ENCODE measurements around the gene SNAP29. TPM values are rescaled to one million over a fixed set of nuclear protein-coding genes. Genes with fewer than 3 reads are reported as not detected.

SNAP29 gene
- total and polyA plus RNA-seq, 9 of the 15 experiments (the other 6 are each of a cell fraction or from before 2014, with no cell fraction given) = 19.5 to 250 (median 75.9) TPM

DNA sequence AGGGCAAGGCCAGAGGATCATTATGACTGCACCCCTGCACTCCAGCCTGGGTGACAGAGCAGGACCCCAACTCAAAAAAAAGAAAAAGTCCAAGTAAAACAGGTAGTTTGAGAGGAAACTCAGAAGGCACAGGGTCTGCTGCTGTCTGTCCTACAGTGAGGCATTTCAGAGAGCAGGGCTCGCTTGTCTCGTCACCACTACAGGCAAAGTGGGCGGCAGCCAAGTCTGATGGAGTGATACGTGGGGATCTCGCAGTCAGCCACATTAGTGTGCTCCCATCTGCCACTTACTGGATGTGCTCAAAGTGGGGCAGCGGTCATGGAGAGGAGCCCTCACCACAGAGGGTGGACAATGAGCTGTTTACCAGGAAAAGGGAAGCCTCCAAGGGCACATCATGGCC, 42.2 kb upstream of the SNAP29 start:
- DNase-seq (ENCODE audit: extremely low read depth in 1 of 4, low spot score in 3 of 4) (peak in 1 of 4 experiments; percentile 38), FAIRE-seq (no peak), ATAC-seq (no peak)
- no peak overlapping the region for H3K4me2 ChIP-seq (ENCODE audit: insufficient read depth, low read length)
- H4K20me1 ChIP-seq (replicated peaks; ENCODE audit: control insufficient read depth, insufficient read depth, low read length) = peaks cover 5% of the 10 kb centered on the region; the same call in 1 of the 2 replicates
- in situ Hi-C loops (cut with MboI) = no loop called here
- no peaks in the 10 kb centered on the region for H3K9me1 ChIP-seq (ENCODE audit: control insufficient read depth, insufficient read depth, low read length)
- H2AFZ ChIP-seq (ENCODE audit: low read depth, low read length) = no peak overlapping the region
- H3K4me1 ChIP-seq (replicated peaks in 1 of 2; ENCODE audit: control insufficient read depth in 2 of 2, insufficient read depth in 2 of 2, low read length in 2 of 2) = no peaks in the 10 kb centered on the region
- peaks cover 76% of the 10 kb centered on the region for H3K36me3 ChIP-seq (ENCODE audit: control insufficient read depth, insufficient read depth, low read length)
- no peaks in the 10 kb centered on the region for H3K79me2 ChIP-seq (ENCODE audit: control insufficient read depth, insufficient read depth, low read length)
- no peaks in the 10 kb centered on the region for H3K27me3 ChIP-seq (ENCODE audit: control insufficient read depth in 2 of 2, insufficient read depth in 2 of 2, low read length in 2 of 2)
- intact Hi-C loops (cut with micrococcal nuclease) = no loop called here
- H3K27ac ChIP-seq (ENCODE audit: extremely low read depth, low read depth, low read length) = no peak overlapping the region
- WGBS (ENCODE audit: insufficient coverage, low coverage, missing lambda C conversion rate) = 92% methylated on average over 6 of the region's 6 CpGs
- POLR2A ChIA-PET = interaction anchor here (0.7 to 13.8 kb wide), 9 partner anchors 8 to 224 kb away, joined by 3 to 172 read pairs (median 3); no protein-coding TSS in a partner anchor
- H3K9me3 ChIP-seq (replicated peaks; ENCODE audit: control insufficient read depth, insufficient read depth, low read depth, low read length) = no peaks in the 10 kb centered on the region
- no TSS peak for BruUV-seq (replicated peaks)
- no peak overlapping the region for H3K4me3 ChIP-seq
- CTCF ChIA-PET (ENCODE audit: low intra/inter-chr PET ratio) = no interaction called here
- peak overlapping the region in 1 of 2 experiments; percentile 51; a peak in 1 of 4 replicates for H3K9ac ChIP-seq (ENCODE audit: insufficient read depth in 1 of 2, low read depth in 2 of 2, low read length in 2 of 2)
- TF ChIP-seq TEAD4 (IDR thresholded peaks at IDR 0.05; ENCODE audit: low read length) (no peak), TEAD4 (CRISPR knock-in tag; IDR thresholded peaks at IDR 0.05; ENCODE audit: borderline replicate concordance) (peak; percentile 81; the same call in 1 of the 2 replicates), FOXM1 (IDR thresholded peaks at IDR 0.05; ENCODE audit: low read depth) (no peak), FOXM1 (CRISPR knock-in tag; IDR thresholded peaks at IDR 0.05; ENCODE audit: low read depth) (no peak), ZNF224 (CRISPR knock-in tag; IDR thresholded peaks at IDR 0.05) (no peak), L3MBTL2 (IDR thresholded peaks at IDR 0.05) (no peak), PRMT5 (CRISPR knock-in tag; IDR thresholded peaks at IDR 0.05) (no peak), TOE1 (IDR thresholded peaks at IDR 0.05; ENCODE audit: borderline replicate concordance) (no peak), TOE1 (CRISPR knock-in tag; IDR thresholded peaks at IDR 0.05; ENCODE audit: borderline replicate concordance, low read depth) (0 out of 2 replicates have a peak, but pooled peaks have one; percentile 11), HDAC8 (tag; IDR thresholded peaks at IDR 0.05) (no peak), ETV6 (IDR thresholded peaks at IDR 0.05; ENCODE audit: borderline replicate concordance in 1 of 2, low read depth in 2 of 2, low read length in 1 of 2) (no peak), ETV6 (CRISPR knock-in tag; IDR thresholded peaks at IDR 0.05; ENCODE audit: borderline replicate concordance) (no peak)
- TF ChIP-seq, protein P1, sequence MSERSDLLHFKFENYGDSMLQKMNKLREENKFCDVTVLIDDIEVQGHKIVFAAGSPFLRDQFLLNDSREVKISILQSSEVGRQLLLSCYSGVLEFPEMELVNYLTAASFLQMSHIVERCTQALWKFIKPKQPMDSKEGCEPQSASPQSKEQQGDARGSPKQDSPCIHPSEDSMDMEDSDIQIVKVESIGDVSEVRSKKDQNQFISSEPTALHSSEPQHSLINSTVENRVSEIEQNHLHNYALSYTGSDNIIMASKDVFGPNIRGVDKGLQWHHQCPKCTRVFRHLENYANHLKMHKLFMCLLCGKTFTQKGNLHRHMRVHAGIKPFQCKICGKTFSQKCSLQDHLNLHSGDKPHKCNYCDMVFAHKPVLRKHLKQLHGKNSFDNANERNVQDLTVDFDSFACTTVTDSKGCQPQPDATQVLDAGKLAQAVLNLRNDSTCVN (CRISPR knock-in tag; IDR thresholded peaks at IDR 0.05) = no peak
- TF ChIP-seq, protein P2, sequence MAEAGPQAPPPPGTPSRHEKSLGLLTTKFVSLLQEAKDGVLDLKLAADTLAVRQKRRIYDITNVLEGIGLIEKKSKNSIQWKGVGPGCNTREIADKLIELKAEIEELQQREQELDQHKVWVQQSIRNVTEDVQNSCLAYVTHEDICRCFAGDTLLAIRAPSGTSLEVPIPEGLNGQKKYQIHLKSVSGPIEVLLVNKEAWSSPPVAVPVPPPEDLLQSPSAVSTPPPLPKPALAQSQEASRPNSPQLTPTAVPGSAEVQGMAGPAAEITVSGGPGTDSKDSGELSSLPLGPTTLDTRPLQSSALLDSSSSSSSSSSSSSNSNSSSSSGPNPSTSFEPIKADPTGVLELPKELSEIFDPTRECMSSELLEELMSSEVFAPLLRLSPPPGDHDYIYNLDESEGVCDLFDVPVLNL (CRISPR knock-in tag; IDR thresholded peaks at IDR 0.05; ENCODE audit: low read depth) = 0 out of 2 replicates have a peak, but pooled peaks have one; percentile 42
- TF ChIP-seq, protein P3, sequence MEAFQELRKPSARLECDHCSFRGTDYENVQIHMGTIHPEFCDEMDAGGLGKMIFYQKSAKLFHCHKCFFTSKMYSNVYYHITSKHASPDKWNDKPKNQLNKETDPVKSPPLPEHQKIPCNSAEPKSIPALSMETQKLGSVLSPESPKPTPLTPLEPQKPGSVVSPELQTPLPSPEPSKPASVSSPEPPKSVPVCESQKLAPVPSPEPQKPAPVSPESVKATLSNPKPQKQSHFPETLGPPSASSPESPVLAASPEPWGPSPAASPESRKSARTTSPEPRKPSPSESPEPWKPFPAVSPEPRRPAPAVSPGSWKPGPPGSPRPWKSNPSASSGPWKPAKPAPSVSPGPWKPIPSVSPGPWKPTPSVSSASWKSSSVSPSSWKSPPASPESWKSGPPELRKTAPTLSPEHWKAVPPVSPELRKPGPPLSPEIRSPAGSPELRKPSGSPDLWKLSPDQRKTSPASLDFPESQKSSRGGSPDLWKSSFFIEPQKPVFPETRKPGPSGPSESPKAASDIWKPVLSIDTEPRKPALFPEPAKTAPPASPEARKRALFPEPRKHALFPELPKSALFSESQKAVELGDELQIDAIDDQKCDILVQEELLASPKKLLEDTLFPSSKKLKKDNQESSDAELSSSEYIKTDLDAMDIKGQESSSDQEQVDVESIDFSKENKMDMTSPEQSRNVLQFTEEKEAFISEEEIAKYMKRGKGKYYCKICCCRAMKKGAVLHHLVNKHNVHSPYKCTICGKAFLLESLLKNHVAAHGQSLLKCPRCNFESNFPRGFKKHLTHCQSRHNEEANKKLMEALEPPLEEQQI (IDR thresholded peaks at IDR 0.05) = no peak
